HL-60 (cell line): ENCODE data around the gene ANKRD11.

Experiments
- CTCF ChIP-seq: IDR thresholded peaks from one replicate; pipeline ENCODE4 v1.5.1; 2011; ENCODE audit warnings: low read length, control low read depth, inconsistent platforms; ENCODE audit not compliant: insufficient read depth
- GABPA ChIP-seq: IDR thresholded peaks from 2 replicates; pipeline ENCODE4 v1.6.1; 2012; ENCODE audit warnings: low read depth
- POLR2AphosphoS5 ChIP-seq: IDR thresholded peaks from 2 replicates; pipeline ENCODE4 v1.6.1; 2012; ENCODE audit warnings: low read depth
- REST ChIP-seq: IDR thresholded peaks from 2 replicates; pipeline ENCODE4 v1.6.1; 2012; ENCODE audit warnings: low read depth; ENCODE audit not compliant: insufficient replicate concordance

DNA sequence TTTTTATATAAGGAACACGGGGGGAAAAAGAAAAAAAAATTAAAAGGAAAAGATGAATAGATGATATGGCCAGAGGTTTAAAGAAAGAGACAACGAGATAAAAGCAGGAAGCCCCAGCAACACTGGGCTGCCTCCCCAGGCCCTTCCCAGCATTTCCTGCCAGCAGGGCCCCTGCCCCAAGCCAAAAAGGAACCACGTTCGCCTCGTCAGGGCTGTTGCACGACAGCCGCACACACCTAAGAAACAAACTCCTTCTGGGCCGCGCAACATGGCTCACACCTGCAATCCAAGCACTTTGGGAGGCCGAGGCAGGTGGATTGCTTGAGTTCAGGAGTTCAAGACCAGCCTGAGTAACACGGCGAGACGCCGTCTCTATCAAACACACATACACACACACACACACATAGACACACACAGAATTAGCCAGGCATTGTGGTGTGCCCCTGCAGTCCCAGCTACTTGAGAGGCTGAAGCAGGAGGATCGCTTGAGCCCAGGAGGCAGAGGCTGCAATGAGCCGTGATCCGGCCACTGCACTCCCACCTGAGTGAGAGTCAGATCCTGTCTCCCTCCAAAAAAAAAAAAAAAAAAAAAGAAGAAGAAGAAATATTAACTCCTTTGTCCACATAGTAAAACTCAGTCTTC, 83.0 kb downstream of the ANKRD11 start:
- TF ChIP-seq GABPA: no peak
- no peak for TF ChIP-seq CTCF
- TF ChIP-seq REST: no peak
- no peak for TF ChIP-seq POLR2AphosphoS5
